IPS DF 4.7 (cell line): Measurements from ENCODE around the gene MRPL12.
"Not testable (repeated sequence)": the region's sequence is repeated elsewhere in the genome, so short reads cannot be mapped to it uniquely, and the experiment has no call there.

ENCODE experiments used
- DNase-seq: peaks from one replicate; pipeline ENCODE4 v3.0.0-alpha.2; 2013; ENCODE audit warnings: low spot score; ENCODE audit errors: extremely low read depth

MRPL12 gene

DNA sequence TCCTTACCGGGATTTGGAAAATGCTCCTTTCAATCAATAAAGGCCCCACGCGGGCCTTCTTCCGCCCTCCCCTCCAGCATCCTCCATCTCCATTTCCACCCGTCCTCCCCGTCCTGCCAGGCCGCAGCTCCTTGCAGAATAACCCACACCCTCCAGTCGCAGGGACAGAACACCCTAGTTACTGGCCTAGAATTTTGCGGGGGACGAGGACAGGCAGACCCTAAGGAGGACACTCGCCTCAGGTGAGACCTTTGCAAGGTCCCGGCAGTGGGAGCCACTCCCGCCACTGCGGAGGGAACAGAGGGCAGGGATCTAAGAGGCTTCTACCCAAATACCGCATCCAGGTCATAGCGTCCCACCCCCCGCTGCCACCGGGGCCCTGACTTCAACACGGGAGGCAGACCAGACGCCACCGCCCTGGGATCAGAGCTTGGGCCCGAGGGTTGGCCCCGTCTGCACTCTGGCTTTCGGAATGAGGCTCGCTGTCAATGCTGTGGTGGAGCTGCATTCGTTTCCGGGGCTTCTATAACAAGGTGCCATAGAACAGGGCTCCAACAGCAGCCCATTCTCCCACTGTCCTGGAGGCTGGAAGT is 35.7 kb downstream of the MRPL12 start:
- no peak for DNase-seq

DNA sequence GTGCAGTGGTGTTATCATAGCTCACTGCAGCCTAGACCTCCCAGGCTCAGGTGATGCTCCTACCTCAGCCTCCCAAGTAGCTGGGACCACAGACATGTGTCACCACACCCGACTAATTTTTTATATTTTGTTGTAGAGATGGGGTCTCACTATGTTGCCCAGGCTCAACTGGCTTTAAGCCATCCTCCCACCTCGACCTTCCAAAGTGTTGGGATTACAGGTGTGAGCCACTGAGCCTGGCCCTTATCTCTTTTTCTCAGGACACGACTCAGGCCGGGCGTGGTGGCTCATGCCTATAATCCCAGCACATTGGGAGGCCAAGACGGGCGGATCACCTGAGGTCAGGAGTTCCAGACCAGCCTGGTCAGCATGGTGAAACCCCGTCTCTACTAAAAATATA is 36.4 kb downstream of the MRPL12 start:
- DNase-seq = not testable (repeated sequence)

DNA sequence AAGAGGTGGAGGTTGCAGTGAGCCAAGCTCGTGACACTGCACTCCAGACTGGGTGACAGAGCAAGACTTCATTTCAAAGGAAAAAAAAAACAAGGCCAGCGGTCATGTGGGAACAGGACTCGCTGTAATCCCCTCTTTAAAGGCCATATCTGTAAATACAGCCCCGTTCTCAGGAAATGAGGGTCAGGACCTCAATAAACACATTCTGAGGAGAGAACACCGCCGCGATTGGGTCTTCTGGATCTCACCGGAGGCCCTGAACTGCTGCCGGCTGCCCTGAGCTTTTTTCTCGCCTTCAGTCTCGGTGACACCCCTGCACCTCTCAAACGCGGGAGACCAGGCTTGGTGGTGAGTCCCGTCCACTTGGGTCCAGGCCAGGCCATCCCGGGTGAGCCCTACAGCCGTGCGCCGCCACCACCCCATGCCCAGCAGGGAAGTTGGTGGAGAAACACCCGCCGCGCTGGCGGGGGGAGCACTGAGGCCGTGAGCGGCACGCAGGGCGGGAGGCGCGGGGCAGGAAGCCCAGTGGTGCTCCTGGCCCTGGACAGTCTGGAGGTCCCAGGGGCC is 37.3 kb downstream of the MRPL12 start:
- DNase-seq = no peak

DNA sequence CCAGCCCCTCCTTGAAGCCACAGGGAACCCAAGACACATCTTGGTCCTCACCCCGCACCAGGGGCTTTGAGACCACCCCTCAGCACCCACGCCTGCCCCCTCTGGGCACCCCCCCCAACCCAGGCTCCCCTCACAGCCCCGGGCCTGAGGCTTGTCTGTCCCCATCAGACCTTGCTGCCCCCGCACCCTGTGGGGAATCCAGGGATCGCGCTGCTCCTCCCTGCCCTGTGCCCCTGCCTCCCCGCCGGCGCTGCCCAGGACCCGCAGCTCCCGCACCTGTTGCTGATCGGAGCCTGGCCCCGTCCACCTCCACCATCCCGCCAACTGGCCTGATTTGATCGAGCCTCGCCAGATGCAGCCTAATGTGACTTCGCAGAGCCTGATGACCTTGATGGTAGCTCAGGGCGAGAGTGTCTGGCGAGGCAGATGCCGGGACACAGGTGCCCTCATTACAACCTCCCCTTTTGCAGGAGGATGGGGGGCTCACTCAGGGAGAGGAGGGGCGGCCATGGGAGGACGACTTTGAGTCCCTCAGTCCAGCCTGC is 38.0 kb downstream of the MRPL12 start:
- DNase-seq = no peak

DNA sequence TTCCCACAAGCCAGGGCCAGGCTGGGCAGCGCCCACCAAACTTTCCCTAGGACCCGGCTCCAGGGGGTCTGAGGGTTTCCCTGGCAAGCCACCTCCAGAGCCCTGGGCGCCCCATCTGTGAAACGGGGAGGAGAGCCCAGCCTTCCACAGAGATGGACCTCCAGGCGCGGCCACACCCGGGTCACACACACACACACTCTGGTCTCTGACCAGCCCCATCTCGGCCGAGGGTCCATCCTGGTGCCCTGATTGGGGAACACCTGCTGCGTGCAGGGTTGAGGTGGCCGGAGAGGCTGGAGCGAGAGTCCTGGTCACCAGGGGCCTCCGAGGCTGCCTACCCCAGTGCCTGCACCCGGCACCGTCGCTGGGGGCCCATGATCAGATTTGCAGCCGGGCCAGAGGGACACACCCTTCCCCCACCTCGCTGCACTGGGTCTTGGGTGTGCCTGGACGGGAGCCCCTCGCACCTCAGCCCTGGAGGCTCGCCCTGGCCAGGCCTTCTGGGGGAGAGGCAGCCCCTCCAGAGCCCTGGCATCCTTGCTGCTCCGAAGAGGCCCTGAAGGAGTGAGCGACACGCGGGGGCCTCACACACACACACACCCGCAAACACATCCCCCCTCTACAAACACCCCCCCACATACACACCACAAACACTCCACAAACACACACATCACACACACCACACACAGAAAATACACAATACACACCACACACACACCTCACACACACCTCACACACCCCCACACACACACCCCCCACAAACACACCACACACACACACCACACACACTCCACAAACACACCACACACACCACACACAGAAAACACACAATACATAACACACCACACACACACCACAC is 38.7 kb downstream of the MRPL12 start:
- no peak for DNase-seq
